NCI-H1092 (cell line): ENCODE results near the gene IL27RA.

Experiments used
- DNase-seq: peaks from one replicate; lab custom pipeline; 2025; lab: John Stamatoyannopoulos, UW

IL27RA gene

DNA sequence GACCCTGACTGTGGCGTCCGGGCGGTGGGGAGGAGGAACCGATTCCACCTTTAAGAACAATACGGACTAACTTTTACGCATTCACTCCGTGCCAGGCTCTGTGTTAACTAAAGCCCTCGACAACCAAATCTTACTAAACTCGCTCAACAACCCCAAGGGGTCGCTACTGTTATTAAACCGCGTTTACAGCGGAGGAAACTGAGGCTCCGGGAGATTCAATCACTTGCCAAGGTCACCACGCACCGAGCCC lies 57.8 kb downstream of the IL27RA start:
- DNase-seq: no peak

GRCh38 chr19:14089662-14090508 lies 58.3 kb downstream of the IL27RA start:
- peak; percentile 15 for DNase-seq

GRCh38 chr19:14090509-14091080 lies 59.0 kb downstream of the IL27RA start, which contains the start of gene SAMD1:
TSS of gene SAMD1 (minus strand) at chr19:14090751.
- peak; percentile 73 for DNase-seq

- peak; percentile 73 for DNase-seq
Measured at GRCh38 chr19:14091081-14091812, 59.7 kb downstream of the IL27RA start.

DNA sequence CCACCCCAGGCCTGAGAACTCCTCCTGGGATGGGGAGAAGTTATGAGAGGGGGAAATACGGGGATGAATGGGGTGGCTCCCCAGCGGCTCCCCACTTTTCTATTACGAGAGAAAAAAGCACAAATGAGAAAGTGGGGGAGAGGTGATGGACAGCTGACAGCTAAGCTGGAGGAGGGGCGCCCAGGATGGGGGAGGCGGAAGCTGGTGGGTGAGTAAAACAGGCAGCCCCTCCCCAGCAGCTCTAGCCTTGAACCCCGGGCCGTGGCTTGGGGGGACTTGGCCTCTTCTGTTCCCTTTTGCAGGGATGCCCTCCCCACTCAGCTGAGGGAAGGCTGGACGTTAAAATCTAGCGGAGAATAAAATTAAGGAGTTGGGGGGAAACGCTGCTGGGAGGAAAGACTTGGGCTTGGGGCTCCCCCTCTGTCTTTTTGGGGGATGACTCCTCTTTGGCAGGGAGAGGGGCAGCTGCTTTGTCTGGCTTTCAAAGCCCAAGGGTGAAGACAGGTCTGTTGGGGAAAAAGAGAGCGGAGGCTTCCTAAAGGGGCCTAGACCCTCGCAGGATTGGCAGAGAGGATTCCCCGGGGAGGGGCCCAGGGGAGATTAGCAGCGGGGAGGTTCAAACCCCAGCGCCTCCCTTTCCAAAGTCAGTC lies 60.4 kb downstream of the IL27RA start:
- no peak for DNase-seq

DNA sequence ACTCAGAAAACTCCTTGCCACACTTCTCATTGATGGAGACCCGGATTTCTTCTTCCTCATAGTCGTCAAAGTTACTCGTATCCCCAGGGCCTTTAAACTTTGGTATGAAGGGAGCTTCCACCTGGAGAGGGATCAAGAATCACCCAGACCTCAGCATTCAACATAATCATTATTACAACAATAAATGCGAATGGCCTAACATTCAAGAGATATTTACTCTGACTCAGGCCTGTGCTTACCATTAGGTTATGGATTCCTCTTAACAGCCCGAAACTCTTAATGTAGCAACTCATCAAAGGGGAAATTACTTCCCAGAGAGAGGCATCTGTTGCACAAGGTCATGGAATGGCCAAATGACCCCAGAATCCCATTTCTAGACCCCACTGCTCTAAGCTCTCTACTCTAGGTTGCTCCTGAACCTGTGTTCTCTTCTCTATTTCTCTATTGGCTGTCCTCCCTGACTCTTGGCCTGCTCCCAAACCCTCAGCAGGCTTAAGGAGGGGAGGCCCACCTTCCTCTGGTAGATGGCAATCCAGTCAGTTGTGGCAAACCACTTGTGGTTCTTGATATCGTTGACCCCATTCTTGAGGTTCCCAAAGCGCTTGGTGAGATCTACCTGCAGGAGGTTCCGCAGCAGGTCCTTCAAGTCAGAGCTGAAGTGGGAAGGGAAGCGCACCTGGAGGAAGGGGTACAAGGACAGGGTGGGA lies 61.7 kb downstream of the IL27RA start:
- DNase-seq: no peak

DNA sequence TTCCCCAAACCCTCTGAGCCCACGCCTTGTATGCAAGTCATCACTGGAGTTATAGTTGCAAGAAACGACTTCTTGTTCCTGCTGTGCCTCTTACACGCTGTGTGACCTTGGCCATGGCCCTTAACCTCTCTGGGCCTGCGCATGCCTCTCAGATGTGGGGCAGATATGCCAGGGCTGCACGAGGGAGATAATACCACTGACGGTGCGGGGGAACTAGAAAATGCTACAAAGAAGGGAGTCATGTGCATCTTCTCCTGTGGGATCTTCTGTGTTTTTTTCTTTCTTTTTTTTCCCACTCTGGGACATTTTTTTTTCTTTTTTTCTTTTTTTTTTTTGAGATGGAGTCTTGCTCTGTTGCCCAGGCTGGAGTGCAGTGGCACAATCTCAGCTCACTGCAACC lies 63.3 kb downstream of the IL27RA start:
- no peak for DNase-seq

- no peak for DNase-seq
Measured at GRCh38 chr19:14096272-14096992, 64.9 kb downstream of the IL27RA start.

- DNase-seq: no peak
Measured at GRCh38 chr19:14097532-14098151, 66.1 kb downstream of the IL27RA start.

DNA sequence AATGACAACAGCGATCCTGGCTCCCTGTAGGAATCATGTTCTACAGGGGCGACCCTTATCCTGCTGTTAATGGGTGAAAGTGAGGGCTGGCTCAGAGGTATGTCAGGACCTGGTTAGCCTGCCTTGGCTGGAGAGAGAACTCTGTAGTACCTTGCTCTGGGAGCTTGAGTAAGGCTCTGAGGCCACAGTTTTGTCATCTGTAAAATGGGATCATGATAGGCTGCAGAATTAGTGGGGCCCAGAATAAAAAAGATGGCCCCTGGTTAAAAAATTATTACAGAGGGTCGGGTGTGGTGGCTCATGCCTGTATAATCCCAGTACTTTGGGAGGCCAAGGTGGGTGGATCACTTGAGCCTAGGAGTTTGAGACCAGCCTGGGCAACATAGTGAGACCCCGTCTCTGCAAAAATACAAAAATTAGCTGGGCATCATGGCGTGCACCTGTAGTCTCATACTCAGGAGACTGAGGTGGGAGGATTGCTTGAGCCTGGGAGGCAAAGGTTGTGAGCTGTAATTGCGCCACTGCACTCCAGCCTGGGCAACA lies 69.5 kb downstream of the IL27RA start:
- DNase-seq: no peak

GRCh38 chr19:14102102-14102696 lies 70.6 kb downstream of the IL27RA start:
- DNase-seq: no peak

GRCh38 chr19:14102756-14103155 lies 71.2 kb downstream of the IL27RA start:
- DNase-seq: no peak
